GM21529 (cell line): ENCODE results near the gene CAMTA1.

Source experiments
- ATAC-seq: cut with Tn5 transposase; IDR thresholded peaks from one replicate; pipeline ENCODE4 v1.9.1; 2021; ENCODE audit not compliant: unreplicated experiment

CAMTA1 gene

GRCh38 chr1:7235871-7236517 lies 450.7 kb downstream of the CAMTA1 start:
- no peak for ATAC-seq

- ATAC-seq: no peak
Observed at GRCh38 chr1:7236844-7237515, 451.7 kb downstream of the CAMTA1 start.

GRCh38 chr1:7247158-7247557 lies 461.9 kb downstream of the CAMTA1 start:
- ATAC-seq: no peak

- no peak for ATAC-seq
Observed at GRCh38 chr1:7247791-7248548, 462.7 kb downstream of the CAMTA1 start.

- ATAC-seq: no peak
Observed at GRCh38 chr1:7248549-7249199, 463.4 kb downstream of the CAMTA1 start.

GRCh38 chr1:7249516-7249915 lies 464.3 kb downstream of the CAMTA1 start:
- no peak for ATAC-seq

GRCh38 chr1:7250176-7250575 lies 464.9 kb downstream of the CAMTA1 start:
- ATAC-seq: no peak

GRCh38 chr1:7250597-7251453 lies 465.6 kb downstream of the CAMTA1 start:
- no peak for ATAC-seq

- no peak for ATAC-seq
Observed at GRCh38 chr1:7251454-7251800, 466.2 kb downstream of the CAMTA1 start.

- ATAC-seq: no peak
Observed at GRCh38 chr1:7252411-7253117, 467.3 kb downstream of the CAMTA1 start.

- no peak for ATAC-seq
Observed at GRCh38 chr1:7253118-7253480, 467.8 kb downstream of the CAMTA1 start.

GRCh38 chr1:7253988-7254587 lies 468.8 kb downstream of the CAMTA1 start:
- no peak for ATAC-seq

GRCh38 chr1:7255303-7256058 lies 470.2 kb downstream of the CAMTA1 start:
- ATAC-seq: no peak

GRCh38 chr1:7256526-7256925 lies 471.3 kb downstream of the CAMTA1 start:
- ATAC-seq: no peak

- ATAC-seq: no peak
Observed at GRCh38 chr1:7257225-7257624, 472.0 kb downstream of the CAMTA1 start.

GRCh38 chr1:7258589-7259135 lies 473.4 kb downstream of the CAMTA1 start:
- no peak for ATAC-seq

GRCh38 chr1:7259955-7260354 lies 474.7 kb downstream of the CAMTA1 start:
- ATAC-seq: no peak

GRCh38 chr1:7261490-7261889 lies 476.2 kb downstream of the CAMTA1 start:
- ATAC-seq: no peak

GRCh38 chr1:7262611-7263010 lies 477.4 kb downstream of the CAMTA1 start:
- no peak for ATAC-seq
